ENCODE results near the gene IL24.

- no peak for TF ChIP-seq EZH2 (IDR thresholded peaks at IDR 0.05; ENCODE audit: borderline replicate concordance, insufficient read depth, low read depth, low read length, poor library complexity, severe bottlenecking)
- TF ChIP-seq, protein P1, sequence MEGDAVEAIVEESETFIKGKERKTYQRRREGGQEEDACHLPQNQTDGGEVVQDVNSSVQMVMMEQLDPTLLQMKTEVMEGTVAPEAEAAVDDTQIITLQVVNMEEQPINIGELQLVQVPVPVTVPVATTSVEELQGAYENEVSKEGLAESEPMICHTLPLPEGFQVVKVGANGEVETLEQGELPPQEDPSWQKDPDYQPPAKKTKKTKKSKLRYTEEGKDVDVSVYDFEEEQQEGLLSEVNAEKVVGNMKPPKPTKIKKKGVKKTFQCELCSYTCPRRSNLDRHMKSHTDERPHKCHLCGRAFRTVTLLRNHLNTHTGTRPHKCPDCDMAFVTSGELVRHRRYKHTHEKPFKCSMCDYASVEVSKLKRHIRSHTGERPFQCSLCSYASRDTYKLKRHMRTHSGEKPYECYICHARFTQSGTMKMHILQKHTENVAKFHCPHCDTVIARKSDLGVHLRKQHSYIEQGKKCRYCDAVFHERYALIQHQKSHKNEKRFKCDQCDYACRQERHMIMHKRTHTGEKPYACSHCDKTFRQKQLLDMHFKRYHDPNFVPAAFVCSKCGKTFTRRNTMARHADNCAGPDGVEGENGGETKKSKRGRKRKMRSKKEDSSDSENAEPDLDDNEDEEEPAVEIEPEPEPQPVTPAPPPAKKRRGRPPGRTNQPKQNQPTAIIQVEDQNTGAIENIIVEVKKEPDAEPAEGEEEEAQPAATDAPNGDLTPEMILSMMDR (IDR thresholded peaks at IDR 0.05), result no peak
Measured at GRCh38 chr1:206940588-206940936, 43.3 kb downstream of the IL24 start.
